Fibroblast of pulmonary artery (primary cell): ENCODE results near the gene HDAC9.
A peak's percentile ranks its signal among the peaks of the same experiment; 100 is the strongest.

Source experiments
- DNase-seq: peaks from one replicate; pipeline ENCODE4 v3.0.0-alpha.2; 2010; ENCODE audit warnings: low read depth
- H3K4me3 ChIP-seq: replicated peaks from 2 replicates; pipeline ENCODE4 v1.5.1; 2011; ENCODE audit warnings: low read depth, mild to moderate bottlenecking, control low read depth, low read length, moderate library complexity
- CTCF ChIP-seq: IDR thresholded peaks from 2 replicates; pipeline ENCODE4 v1.5.1; 2011; ENCODE audit warnings: mild to moderate bottlenecking, control low read depth, low read length, inconsistent platforms; ENCODE audit errors: missing control alignments

Gene HDAC9

GRCh38 chr7:18548534-18548933, 53.0 kb downstream of the HDAC9 start:
- no peak for TF ChIP-seq CTCF
- no peak overlapping the region for H3K4me3 ChIP-seq
- DNase-seq: no peak

- TF ChIP-seq CTCF: no peak
- H3K4me3 ChIP-seq: no peak overlapping the region
- no peak for DNase-seq
Measured at GRCh38 chr7:18550574-18550973, 55.0 kb downstream of the HDAC9 start.

GRCh38 chr7:18552316-18552916, 56.9 kb downstream of the HDAC9 start:
- no peak for DNase-seq
- no peak for TF ChIP-seq CTCF
- H3K4me3 ChIP-seq: no peak overlapping the region

GRCh38 chr7:18552943-18553604, 57.5 kb downstream of the HDAC9 start:
- no peak overlapping the region for H3K4me3 ChIP-seq
- TF ChIP-seq CTCF: no peak
- no peak for DNase-seq

- no peak for TF ChIP-seq CTCF
- no peak for DNase-seq
- no peak overlapping the region for H3K4me3 ChIP-seq
Measured at GRCh38 chr7:18553605-18554003, 58.1 kb downstream of the HDAC9 start.

- DNase-seq: peak; percentile 7
- TF ChIP-seq CTCF: no peak
- H3K4me3 ChIP-seq: no peak overlapping the region
Measured at GRCh38 chr7:18555120-18555519, 59.6 kb downstream of the HDAC9 start.

GRCh38 chr7:18555968-18556367, 60.4 kb downstream of the HDAC9 start:
- TF ChIP-seq CTCF: no peak
- no peak overlapping the region for H3K4me3 ChIP-seq
- no peak for DNase-seq
